HG03571 (cell line): Measurements from ENCODE around the gene AGPAT3.

Experiments used
- ATAC-seq: cut with Tn5 transposase; IDR thresholded peaks from one replicate; pipeline ENCODE4 v1.9.1; 2021; ENCODE audit not compliant: unreplicated experiment

Gene AGPAT3

GRCh38 chr21:43951911-43952703 lies 87.1 kb downstream of the AGPAT3 start:
- ATAC-seq = no peak

- ATAC-seq = no peak
These were observed 88.0 kb downstream of the AGPAT3 start for GRCh38 chr21:43953021-43953420.

- ATAC-seq = no peak
These were observed 89.0 kb downstream of the AGPAT3 start for GRCh38 chr21:43954042-43954441.

GRCh38 chr21:43954896-43955295 lies 89.9 kb downstream of the AGPAT3 start:
- no peak for ATAC-seq

GRCh38 chr21:43956019-43956669 lies 91.1 kb downstream of the AGPAT3 start:
- ATAC-seq = no peak

GRCh38 chr21:43956670-43957035 lies 91.6 kb downstream of the AGPAT3 start:
- no peak for ATAC-seq

- ATAC-seq = no peak
These were observed 92.1 kb downstream of the AGPAT3 start for GRCh38 chr21:43957128-43957571.

- no peak for ATAC-seq
These were observed 92.8 kb downstream of the AGPAT3 start for GRCh38 chr21:43957611-43958362.

GRCh38 chr21:43958364-43959158 lies 93.5 kb downstream of the AGPAT3 start:
- ATAC-seq = no peak

GRCh38 chr21:43959231-43960116 lies 94.5 kb downstream of the AGPAT3 start:
- ATAC-seq = no peak

- ATAC-seq = no peak
These were observed 96.4 kb downstream of the AGPAT3 start for GRCh38 chr21:43961382-43961909.

- ATAC-seq = no peak
These were observed 101.0 kb downstream of the AGPAT3 start for GRCh38 chr21:43965911-43966585.

- no peak for ATAC-seq
These were observed 102.0 kb downstream of the AGPAT3 start for GRCh38 chr21:43966946-43967512.

GRCh38 chr21:43967981-43968380 lies 103.0 kb downstream of the AGPAT3 start:
- no peak for ATAC-seq

- ATAC-seq = no peak
These were observed 103.5 kb downstream of the AGPAT3 start for GRCh38 chr21:43968410-43969114.

- ATAC-seq = no peak
These were observed 104.1 kb downstream of the AGPAT3 start for GRCh38 chr21:43969115-43969444.

- ATAC-seq = no peak
These were observed 105.5 kb downstream of the AGPAT3 start for GRCh38 chr21:43970551-43970950.

- ATAC-seq = no peak
These were observed 106.4 kb downstream of the AGPAT3 start for GRCh38 chr21:43971201-43971991.
